Measurements from ENCODE around the gene ACTL8. TPM values are rescaled to one million over a fixed set of nuclear protein-coding genes. Genes with fewer than 3 reads are reported as not detected.

Gene ACTL8
- total RNA-seq, 1 donor from 2014 or later = not detected

GRCh38 chr1:17829579-17829978 lies 74.4 kb downstream of the ACTL8 start:
- Histone ChIP-seq H3K27me3 (ENCODE audit: control insufficient read depth, insufficient read depth, low read length) (no peaks in the 10 kb centered on the region), H3K4me3 (ENCODE audit: low read depth, low read length) (no peak overlapping the region), H3K36me3 (ENCODE audit: control insufficient read depth, insufficient read depth, low read length) (no peaks in the 10 kb centered on the region)
- FAIRE-seq = no peak
- no peak for DNase-seq (ENCODE audit: low read depth)
- no peak for TF ChIP-seq CTCF (IDR thresholded peaks at IDR 0.05; ENCODE audit: insufficient read depth, low read length, severe bottlenecking)

- FAIRE-seq (no peak), DNase-seq (ENCODE audit: low read depth) (peak; percentile 5)
- no peak for TF ChIP-seq CTCF (IDR thresholded peaks at IDR 0.05; ENCODE audit: insufficient read depth, low read length, severe bottlenecking)
- Histone ChIP-seq H3K36me3 (ENCODE audit: control insufficient read depth, insufficient read depth, low read length) (no peaks in the 10 kb centered on the region), H3K4me3 (ENCODE audit: low read depth, low read length) (no peak overlapping the region), H3K27me3 (ENCODE audit: control insufficient read depth, insufficient read depth, low read length) (no peaks in the 10 kb centered on the region)
These were observed 76.5 kb downstream of the ACTL8 start for GRCh38 chr1:17831597-17831996.

GRCh38 chr1:17833661-17834501 lies 78.7 kb downstream of the ACTL8 start:
- DNase-seq (ENCODE audit: low read depth) (no peak), FAIRE-seq (peak; percentile 86)
- Histone ChIP-seq H3K4me3 (ENCODE audit: low read depth, low read length) (no peak overlapping the region), H3K27me3 (ENCODE audit: control insufficient read depth, insufficient read depth, low read length) (no peaks in the 10 kb centered on the region), H3K36me3 (ENCODE audit: control insufficient read depth, insufficient read depth, low read length) (no peaks in the 10 kb centered on the region)
- no peak for TF ChIP-seq CTCF (IDR thresholded peaks at IDR 0.05; ENCODE audit: insufficient read depth, low read length, severe bottlenecking)

- no peaks in the 10 kb centered on the region for H3K27me3 ChIP-seq (ENCODE audit: control insufficient read depth, insufficient read depth, low read length)
- TF ChIP-seq CTCF (IDR thresholded peaks at IDR 0.05; ENCODE audit: insufficient read depth, low read length, severe bottlenecking) = no peak
- H3K4me3 ChIP-seq (ENCODE audit: low read depth, low read length) = no peak overlapping the region
- no peaks in the 10 kb centered on the region for H3K36me3 ChIP-seq (ENCODE audit: control insufficient read depth, insufficient read depth, low read length)
- DNase-seq (ENCODE audit: low read depth) (no peak), FAIRE-seq (no peak)
These were observed 79.5 kb downstream of the ACTL8 start for GRCh38 chr1:17834561-17835100.

- no peak for FAIRE-seq
- H3K4me3 ChIP-seq (ENCODE audit: low read depth, low read length) = no peak overlapping the region
- H3K27me3 ChIP-seq (ENCODE audit: control insufficient read depth, insufficient read depth, low read length) = no peaks in the 10 kb centered on the region
- DNase-seq (ENCODE audit: low read depth) = no peak
- no peak for TF ChIP-seq CTCF (IDR thresholded peaks at IDR 0.05; ENCODE audit: insufficient read depth, low read length, severe bottlenecking)
- H3K36me3 ChIP-seq (ENCODE audit: control insufficient read depth, insufficient read depth, low read length) = no peaks in the 10 kb centered on the region
These were observed 82.3 kb downstream of the ACTL8 start for GRCh38 chr1:17837233-17838030.

Data from bronchial epithelial cell (primary cell).